Left ventricle myocardium inferior (tissue), 1 donor: ENCODE data around the gene ADARB1. TPM values are rescaled to one million over a fixed set of nuclear protein-coding genes. Genes with fewer than 3 reads are reported as not detected.

Experiments used
- DNase-seq: peaks from one replicate; pipeline ENCODE4 v3.0.0-alpha.2; 2020
- H3K27ac ChIP-seq: fragments of 200-600 bp; replicated peaks from 2 replicates; pipeline ENCODE4 v1.8.0; 2021
- H3K27me3 ChIP-seq: fragments of 200-600 bp; 2 replicates; pipeline ENCODE4 v1.8.0; 2021; ENCODE audit warnings: low read depth
- H3K36me3 ChIP-seq: fragments of 200-600 bp; 2 replicates; pipeline ENCODE4 v1.8.0; 2021
- H3K4me1 ChIP-seq: fragments of 200-600 bp; 2 replicates; pipeline ENCODE4 v1.8.0; 2021
- H3K4me3 ChIP-seq: fragments of 200-600 bp; 2 replicates; pipeline ENCODE4 v1.8.0; 2021; ENCODE audit warnings: mild to moderate bottlenecking, moderate library complexity
- H3K9me3 ChIP-seq: fragments of 200-600 bp; replicated peaks from 2 replicates; pipeline ENCODE4 v1.8.0; 2021
- intact Hi-C: fragments of 100-400 bp; cut with micrococcal nuclease; formaldehyde crosslinking; loops from one replicate; pipeline ENCODE4 v1.11.0; 2022
- total RNA-seq: library from RNA; stranded (reverse); fragmentation: NEBNext Ultra II Directional; extraction: Animal tissue kit (Norgen Biotek cat#: 25700); gene quantifications from one replicate; pipeline ENCODE4 v1.2.1, GENCODE V29; 2021
- TF ChIP-seq, protein P1 (sequence below): fragments of 200-600 bp; IDR thresholded peaks from 2 replicates; pipeline ENCODE4 v1.8.0; 2021; ENCODE audit warnings: antibody characterized with exemption, mild to moderate bottlenecking, borderline replicate concordance
- donor health status: DM: no; HTN: yes; CAD: no; lungs with severe emphysema.

ADARB1 gene
- total RNA-seq, 1 donor from 2014 or later: 15.5 TPM

GRCh38 chr21:45224189-45224938 lies 150.0 kb downstream of the ADARB1 start:
- Histone ChIP-seq H3K27me3 (peaks cover 6% of the 10 kb centered on the region), H3K36me3 (peaks cover 40% of the 10 kb centered on the region), H3K27ac (no peak overlapping the region), H3K9me3 (no peaks in the 10 kb centered on the region), H3K4me1 (no peaks in the 10 kb centered on the region), H3K4me3 (no peak overlapping the region)
- intact Hi-C loops: no loop called here
- TF ChIP-seq, protein P1, sequence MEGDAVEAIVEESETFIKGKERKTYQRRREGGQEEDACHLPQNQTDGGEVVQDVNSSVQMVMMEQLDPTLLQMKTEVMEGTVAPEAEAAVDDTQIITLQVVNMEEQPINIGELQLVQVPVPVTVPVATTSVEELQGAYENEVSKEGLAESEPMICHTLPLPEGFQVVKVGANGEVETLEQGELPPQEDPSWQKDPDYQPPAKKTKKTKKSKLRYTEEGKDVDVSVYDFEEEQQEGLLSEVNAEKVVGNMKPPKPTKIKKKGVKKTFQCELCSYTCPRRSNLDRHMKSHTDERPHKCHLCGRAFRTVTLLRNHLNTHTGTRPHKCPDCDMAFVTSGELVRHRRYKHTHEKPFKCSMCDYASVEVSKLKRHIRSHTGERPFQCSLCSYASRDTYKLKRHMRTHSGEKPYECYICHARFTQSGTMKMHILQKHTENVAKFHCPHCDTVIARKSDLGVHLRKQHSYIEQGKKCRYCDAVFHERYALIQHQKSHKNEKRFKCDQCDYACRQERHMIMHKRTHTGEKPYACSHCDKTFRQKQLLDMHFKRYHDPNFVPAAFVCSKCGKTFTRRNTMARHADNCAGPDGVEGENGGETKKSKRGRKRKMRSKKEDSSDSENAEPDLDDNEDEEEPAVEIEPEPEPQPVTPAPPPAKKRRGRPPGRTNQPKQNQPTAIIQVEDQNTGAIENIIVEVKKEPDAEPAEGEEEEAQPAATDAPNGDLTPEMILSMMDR: no peak
- DNase-seq: no peak

GRCh38 chr21:45225041-45225740 lies 150.8 kb downstream of the ADARB1 start:
- Histone ChIP-seq H3K9me3 (no peaks in the 10 kb centered on the region), H3K27me3 (peaks cover 6% of the 10 kb centered on the region), H3K27ac (no peak overlapping the region), H3K36me3 (peaks cover 37% of the 10 kb centered on the region), H3K4me1 (no peaks in the 10 kb centered on the region), H3K4me3 (no peak overlapping the region)
- TF ChIP-seq, protein P1: no peak
- intact Hi-C loops: no loop called here
- DNase-seq: no peak

DNA sequence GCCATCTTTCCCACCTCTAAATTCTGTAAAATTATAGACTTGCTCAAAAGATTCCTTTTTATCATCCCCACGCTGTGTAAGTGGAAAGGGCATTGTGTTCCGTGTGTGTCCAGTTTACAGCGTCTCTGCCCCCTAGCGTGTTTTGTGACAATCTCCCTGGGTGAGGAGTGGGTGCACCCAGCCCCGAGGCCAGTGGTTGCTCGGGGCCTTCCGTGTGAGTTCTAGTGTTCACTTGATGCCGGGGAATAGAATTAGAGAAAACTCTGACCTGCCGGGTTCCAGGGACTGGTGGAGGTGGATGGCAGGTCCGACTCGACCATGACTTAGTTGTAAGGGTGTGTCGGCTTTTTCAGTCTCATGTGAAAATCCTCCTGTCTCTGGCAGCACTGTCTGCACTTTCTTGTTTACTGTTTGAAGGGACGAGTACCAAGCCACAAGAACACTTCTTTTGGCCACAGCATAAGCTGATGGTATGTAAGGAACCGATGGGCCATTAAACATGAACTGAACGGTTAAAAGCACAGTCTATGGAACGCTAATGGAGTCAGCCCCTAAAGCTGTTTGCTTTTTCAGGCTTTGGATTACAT lies 151.5 kb downstream of the ADARB1 start:
- Histone ChIP-seq H3K4me1 (no peaks in the 10 kb centered on the region), H3K36me3 (peaks cover 31% of the 10 kb centered on the region), H3K27me3 (peaks cover 6% of the 10 kb centered on the region), H3K27ac (no peak overlapping the region), H3K9me3 (no peaks in the 10 kb centered on the region), H3K4me3 (no peak overlapping the region)
- intact Hi-C loops: no loop called here
- TF ChIP-seq, protein P1: no peak
- DNase-seq: no peak

- Histone ChIP-seq H3K27me3 (peaks cover 6% of the 10 kb centered on the region), H3K9me3 (no peaks in the 10 kb centered on the region), H3K36me3 (peaks cover 22% of the 10 kb centered on the region), H3K4me1 (no peaks in the 10 kb centered on the region), H3K27ac (no peak overlapping the region), H3K4me3 (no peak overlapping the region)
- TF ChIP-seq, protein P1: no peak
- no peak for DNase-seq
- intact Hi-C loops: no loop called here
Measured at GRCh38 chr21:45226540-45227326, 152.4 kb downstream of the ADARB1 start.

GRCh38 chr21:45227735-45228134 lies 153.4 kb downstream of the ADARB1 start:
- Histone ChIP-seq H3K4me3 (no peak overlapping the region), H3K4me1 (no peaks in the 10 kb centered on the region), H3K27me3 (peaks cover 12% of the 10 kb centered on the region), H3K9me3 (no peaks in the 10 kb centered on the region), H3K27ac (no peak overlapping the region), H3K36me3 (peaks cover 13% of the 10 kb centered on the region)
- intact Hi-C loops: no loop called here
- TF ChIP-seq, protein P1: no peak
- no peak for DNase-seq
